CD1c-positive myeloid dendritic cell (primary cell): ENCODE measurements around the gene PDCL3.

Source experiments
- DNase-seq: peaks from one replicate; pipeline ENCODE4 v3.0.0-alpha.2; 2016; ENCODE audit errors: extremely low spot score

The PDCL3 gene

GRCh38 chr2:100611079-100612029, 48.6 kb downstream of the PDCL3 start:
- DNase-seq = no peak

- no peak for DNase-seq
These were observed 49.7 kb downstream of the PDCL3 start for GRCh38 chr2:100612388-100613000.

- DNase-seq = no peak
These were observed 50.9 kb downstream of the PDCL3 start for GRCh38 chr2:100613719-100614118.

GRCh38 chr2:100614455-100615000, 51.7 kb downstream of the PDCL3 start:
- no peak for DNase-seq

GRCh38 chr2:100615471-100615870, 52.7 kb downstream of the PDCL3 start:
- no peak for DNase-seq

GRCh38 chr2:100615886-100616285, 53.1 kb downstream of the PDCL3 start:
- no peak for DNase-seq

- no peak for DNase-seq
These were observed 54.1 kb downstream of the PDCL3 start for GRCh38 chr2:100616841-100617390.

GRCh38 chr2:100619951-100620350, 57.2 kb downstream of the PDCL3 start:
- DNase-seq = no peak

- DNase-seq = no peak
These were observed 57.7 kb downstream of the PDCL3 start for GRCh38 chr2:100620481-100620880.

GRCh38 chr2:100621371-100621951, 58.7 kb downstream of the PDCL3 start:
- DNase-seq = no peak

GRCh38 chr2:100623033-100623715, 60.4 kb downstream of the PDCL3 start:
- no peak for DNase-seq

GRCh38 chr2:100623930-100624329, 61.1 kb downstream of the PDCL3 start:
- DNase-seq = no peak

- DNase-seq = no peak
These were observed 61.7 kb downstream of the PDCL3 start for GRCh38 chr2:100624536-100624935.

- DNase-seq = no peak
These were observed 62.9 kb downstream of the PDCL3 start for GRCh38 chr2:100625717-100626116.
